SK-N-SH treated with all-trans-retinoic acid at 6 μM for 48 hours (cell line): Measurements from ENCODE around the gene GPSM1.

Source experiments
- ATAC-seq: fragments of 200-7000 bp; cut with Tn5 transposase; 3 replicates; pipeline ENCODE4 v1.9.1; 2020; ENCODE audit warnings: mild to moderate bottlenecking, moderate library complexity
- ARNTL ChIP-seq: fragments of 450-650 bp; formaldehyde crosslinking; IDR thresholded peaks from 2 replicates; pipeline ENCODE4 v1.5.0; 2020; ENCODE audit warnings: low read depth, mild to moderate bottlenecking, moderate library complexity, borderline replicate concordance
- BACH2 ChIP-seq: fragments of 250-450 bp; sonication (Bioruptor Pico); IDR thresholded peaks from 2 replicates; pipeline ENCODE4 v1.9.0; 2021; ENCODE audit warnings: mild to moderate bottlenecking, borderline replicate concordance
- CSDC2 ChIP-seq: fragments of 250-450 bp; sonication (Bioruptor Pico); IDR thresholded peaks from 2 replicates; pipeline ENCODE4 v1.5.0; 2020; ENCODE audit warnings: mild to moderate bottlenecking, moderate library complexity
- ESRRG ChIP-seq: fragments of 250-450 bp; sonication (Bioruptor Pico); IDR thresholded peaks from 2 replicates; pipeline ENCODE4 v1.6.1; 2021; ENCODE audit warnings: mild to moderate bottlenecking
- GLIS3 ChIP-seq: fragments of 250-450 bp; sonication (Bioruptor Pico); IDR thresholded peaks from 2 replicates; pipeline ENCODE4 v1.5.0; 2020; ENCODE audit warnings: mild to moderate bottlenecking, moderate library complexity
- ISL1 ChIP-seq: fragments of 250-450 bp; sonication (Bioruptor Pico); IDR thresholded peaks from 2 replicates; pipeline ENCODE4 v2.1.2; 2022; ENCODE audit warnings: mild to moderate bottlenecking, moderate library complexity
- PPARA ChIP-seq: fragments of 250-450 bp; sonication (Bioruptor Pico); IDR thresholded peaks from 2 replicates; pipeline ENCODE4 v1.5.0; 2020; ENCODE audit warnings: mild to moderate bottlenecking, borderline replicate concordance
- RARB ChIP-seq: fragments of 250-450 bp; sonication (Bioruptor Pico); IDR thresholded peaks from 2 replicates; pipeline ENCODE4 v1.8.0; 2021; ENCODE audit warnings: mild to moderate bottlenecking, moderate library complexity
- SNAI2 ChIP-seq: fragments of 250-450 bp; sonication (Bioruptor Pico); IDR thresholded peaks from 2 replicates; pipeline ENCODE4 v1.5.0; 2020; ENCODE audit warnings: mild to moderate bottlenecking, moderate library complexity
- TCF4 ChIP-seq: fragments of 250-450 bp; sonication (Bioruptor Pico); IDR thresholded peaks from 2 replicates; pipeline ENCODE4 v1.8.0; 2021; ENCODE audit warnings: mild to moderate bottlenecking, moderate library complexity, borderline replicate concordance
- TOX ChIP-seq: fragments of 250-450 bp; sonication (Bioruptor Pico); IDR thresholded peaks from 2 replicates; pipeline ENCODE4 v1.8.0; 2021; ENCODE audit warnings: mild to moderate bottlenecking, moderate library complexity, borderline replicate concordance
- ZC3H10 ChIP-seq: fragments of 250-450 bp; sonication (Bioruptor Pico); IDR thresholded peaks from 2 replicates; pipeline ENCODE4 v1.5.1; 2021; ENCODE audit warnings: mild to moderate bottlenecking, moderate library complexity
- ZFP3 ChIP-seq: fragments of 250-450 bp; sonication (Bioruptor Pico); IDR thresholded peaks from 2 replicates; pipeline ENCODE4 v1.5.0; 2020; ENCODE audit warnings: mild to moderate bottlenecking, moderate library complexity
- ZFP30 ChIP-seq: fragments of 450-650 bp; formaldehyde crosslinking; IDR thresholded peaks from 2 replicates; pipeline ENCODE4 v1.5.0; 2022; ENCODE audit warnings: mild to moderate bottlenecking, moderate library complexity
- TF ChIP-seq, protein P1 (sequence below): fragments of 250-450 bp; sonication (Bioruptor Pico); IDR thresholded peaks from 2 replicates; pipeline ENCODE4 v1.8.0; 2021; ENCODE audit warnings: low read depth, mild to moderate bottlenecking, moderate library complexity, borderline replicate concordance
- TF ChIP-seq, protein P2 (sequence below): fragments of 250-450 bp; sonication (Bioruptor Pico); IDR thresholded peaks from 2 replicates; pipeline ENCODE4 v1.5.1; 2021; ENCODE audit warnings: mild to moderate bottlenecking, moderate library complexity
- TF ChIP-seq, protein P3 (sequence below): fragments of 250-450 bp; sonication (Bioruptor Pico); IDR thresholded peaks from 2 replicates; pipeline ENCODE4 v1.8.0; 2020; ENCODE audit warnings: mild to moderate bottlenecking, moderate library complexity, borderline replicate concordance

GPSM1 gene

DNA sequence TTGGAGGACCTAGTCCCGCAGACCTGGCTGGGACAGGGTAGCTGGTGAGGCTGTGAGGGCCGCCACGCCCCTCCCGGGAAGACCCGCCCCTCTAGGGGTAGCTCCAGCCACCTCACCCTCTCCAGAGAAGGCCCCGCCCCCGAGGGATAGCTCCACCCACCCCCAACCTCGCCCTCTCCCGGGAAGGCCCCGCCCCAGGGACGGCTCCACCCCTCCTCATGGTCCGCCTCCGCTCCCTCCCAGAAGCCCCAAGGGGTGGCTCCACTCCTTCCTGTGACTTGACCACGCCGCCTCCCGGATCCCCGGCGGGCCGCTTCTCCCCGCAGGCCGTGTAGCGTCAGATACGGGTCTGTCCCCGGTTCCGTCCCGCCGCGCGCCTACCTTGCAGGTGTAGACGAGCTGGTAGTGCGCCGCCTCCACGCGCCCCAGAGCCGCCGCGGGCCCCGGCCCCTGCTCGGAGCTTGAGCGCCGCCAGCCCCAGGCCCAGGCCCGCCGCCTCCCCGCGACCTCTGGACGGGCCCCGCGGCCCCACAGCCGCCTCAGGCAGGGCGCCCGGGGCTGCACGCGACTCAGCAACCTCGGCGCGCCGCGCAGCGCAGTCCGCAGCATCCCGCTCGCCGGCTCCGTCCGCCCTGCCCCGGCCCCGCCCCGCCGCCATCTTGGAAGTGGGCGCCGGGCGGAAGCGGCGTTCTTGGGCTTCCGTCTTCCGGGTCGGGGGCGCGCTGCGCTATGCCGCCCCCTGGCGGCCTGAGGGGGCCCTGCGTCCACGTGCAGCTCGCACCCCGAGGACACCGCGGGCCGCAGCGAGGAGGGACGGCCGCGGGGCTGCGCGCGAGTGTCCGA lies 36.0 kb downstream of the GPSM1 start, which contains the start of gene DNLZ (continued):
- TF ChIP-seq, protein P1, sequence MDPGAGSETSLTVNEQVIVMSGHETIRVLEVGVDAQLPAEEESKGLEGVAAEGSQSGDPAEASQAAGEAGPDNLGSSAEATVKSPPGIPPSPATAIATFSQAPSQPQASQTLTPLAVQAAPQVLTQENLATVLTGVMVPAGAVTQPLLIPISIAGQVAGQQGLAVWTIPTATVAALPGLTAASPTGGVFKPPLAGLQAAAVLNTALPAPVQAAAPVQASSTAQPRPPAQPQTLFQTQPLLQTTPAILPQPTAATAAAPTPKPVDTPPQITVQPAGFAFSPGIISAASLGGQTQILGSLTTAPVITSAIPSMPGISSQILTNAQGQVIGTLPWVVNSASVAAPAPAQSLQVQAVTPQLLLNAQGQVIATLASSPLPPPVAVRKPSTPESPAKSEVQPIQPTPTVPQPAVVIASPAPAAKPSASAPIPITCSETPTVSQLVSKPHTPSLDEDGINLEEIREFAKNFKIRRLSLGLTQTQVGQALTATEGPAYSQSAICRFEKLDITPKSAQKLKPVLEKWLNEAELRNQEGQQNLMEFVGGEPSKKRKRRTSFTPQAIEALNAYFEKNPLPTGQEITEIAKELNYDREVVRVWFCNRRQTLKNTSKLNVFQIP (CRISPR knock-in tag) = peak; percentile 73; the same call in 1 of the 2 replicates

DNA sequence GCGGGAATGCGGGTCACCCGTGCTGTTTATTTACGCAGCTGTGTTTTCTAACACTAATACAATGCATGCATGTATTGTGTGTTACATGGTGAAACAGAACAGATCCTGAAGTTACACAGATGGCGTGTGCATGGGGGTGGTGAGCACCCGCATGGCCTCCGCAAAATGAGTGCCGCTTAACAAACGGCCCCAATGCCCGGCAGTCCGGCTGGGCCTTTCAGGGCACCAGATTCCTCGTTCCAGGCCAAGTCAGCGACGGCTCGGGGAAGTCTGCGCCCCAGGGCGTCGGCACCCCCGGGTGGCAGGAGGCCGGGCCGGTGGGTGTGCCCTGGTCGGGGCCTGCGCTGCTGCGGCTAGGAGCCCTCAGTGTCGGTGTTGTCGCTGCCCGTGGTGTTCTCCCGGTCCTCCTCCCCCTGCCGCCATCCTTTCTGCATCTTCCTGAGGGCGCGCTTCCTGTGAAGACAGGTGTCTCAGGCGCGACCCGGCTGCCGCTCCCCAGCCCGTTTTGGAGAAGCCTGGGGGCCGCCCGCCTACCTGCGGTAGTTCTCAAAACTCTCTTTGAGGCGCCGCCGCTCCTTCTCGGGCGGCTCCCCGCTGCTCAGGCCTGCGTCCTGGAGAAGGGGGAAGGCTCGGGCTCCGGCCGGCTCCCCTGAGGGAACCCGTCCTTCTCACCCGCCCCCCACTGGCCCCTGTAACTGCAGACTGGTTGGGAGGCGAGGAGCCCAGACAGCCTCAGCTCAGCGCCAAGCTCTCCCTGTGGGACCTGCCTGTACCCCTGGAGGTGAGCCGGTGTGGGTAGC lies 36.8 kb downstream of the GPSM1 start:
- no peak for ATAC-seq

DNA sequence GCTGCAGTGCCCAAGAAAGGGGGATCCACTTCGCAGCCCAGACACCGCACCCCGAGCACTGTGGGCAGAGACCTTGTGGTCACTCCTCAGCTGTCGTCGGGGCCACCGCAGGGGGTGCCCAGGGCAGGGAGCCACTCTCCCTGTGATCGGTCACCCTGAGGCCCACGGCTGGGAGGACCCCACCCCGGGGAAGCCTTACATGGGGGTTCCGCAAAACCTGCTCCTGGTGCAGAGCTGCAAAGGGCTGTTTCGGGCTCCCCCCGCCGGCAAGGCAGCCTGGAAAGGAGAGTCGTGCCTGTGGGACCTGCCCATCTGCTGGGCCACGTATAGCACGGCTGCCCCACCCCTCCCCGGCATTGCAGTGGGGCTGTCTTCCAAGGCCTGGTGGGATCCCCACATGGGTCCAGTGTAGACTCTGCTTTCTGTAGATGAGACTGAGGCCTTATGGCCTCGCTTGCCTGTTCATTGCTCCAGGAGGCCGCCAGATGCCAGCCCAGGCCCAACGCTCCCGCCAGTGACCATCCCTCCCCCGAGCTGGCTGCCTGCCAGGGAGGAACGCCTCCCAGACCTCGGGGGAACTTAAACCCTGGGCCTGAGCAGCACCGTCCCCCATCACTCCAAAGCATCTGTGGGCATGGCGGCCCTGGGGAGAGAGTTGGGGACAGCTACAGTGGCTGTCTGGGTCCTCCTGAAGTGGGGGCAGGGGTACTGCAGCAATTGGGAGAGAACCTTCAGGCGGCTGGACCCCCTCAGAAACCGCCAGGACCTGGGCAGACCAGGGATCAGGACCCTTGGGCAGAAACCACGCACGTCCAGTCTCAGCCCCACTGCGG lies 37.8 kb downstream of the GPSM1 start:
- TF ChIP-seq CSDC2 (CRISPR knock-in tag) (no peak), TCF4 (CRISPR knock-in tag) (peak; percentile 52; the same call in 1 of the 2 replicates)

More for the DNA sequence above, 36.8 kb downstream of the GPSM1 start:
- TF ChIP-seq RARB (CRISPR knock-in tag) (no peak), TCF4 (CRISPR knock-in tag) (no peak), TOX (no peak), ESRRG (CRISPR knock-in tag) (no peak), ISL1 (CRISPR knock-in tag) (no peak), ARNTL (CRISPR knock-in tag) (no peak), PPARA (CRISPR knock-in tag) (no peak), SNAI2 (no peak), GLIS3 (CRISPR knock-in tag) (no peak), ZFP30 (CRISPR knock-in tag) (no peak)
- TF ChIP-seq, protein P2, sequence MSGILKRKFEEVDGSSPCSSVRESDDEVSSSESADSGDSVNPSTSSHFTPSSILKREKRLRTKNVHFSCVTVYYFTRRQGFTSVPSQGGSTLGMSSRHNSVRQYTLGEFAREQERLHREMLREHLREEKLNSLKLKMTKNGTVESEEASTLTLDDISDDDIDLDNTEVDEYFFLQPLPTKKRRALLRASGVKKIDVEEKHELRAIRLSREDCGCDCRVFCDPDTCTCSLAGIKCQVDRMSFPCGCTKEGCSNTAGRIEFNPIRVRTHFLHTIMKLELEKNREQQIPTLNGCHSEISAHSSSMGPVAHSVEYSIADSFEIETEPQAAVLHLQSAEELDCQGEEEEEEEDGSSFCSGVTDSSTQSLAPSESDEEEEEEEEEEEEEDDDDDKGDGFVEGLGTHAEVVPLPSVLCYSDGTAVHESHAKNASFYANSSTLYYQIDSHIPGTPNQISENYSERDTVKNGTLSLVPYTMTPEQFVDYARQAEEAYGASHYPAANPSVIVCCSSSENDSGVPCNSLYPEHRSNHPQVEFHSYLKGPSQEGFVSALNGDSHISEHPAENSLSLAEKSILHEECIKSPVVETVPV (CRISPR knock-in tag) = no peak
- TF ChIP-seq, protein P3, sequence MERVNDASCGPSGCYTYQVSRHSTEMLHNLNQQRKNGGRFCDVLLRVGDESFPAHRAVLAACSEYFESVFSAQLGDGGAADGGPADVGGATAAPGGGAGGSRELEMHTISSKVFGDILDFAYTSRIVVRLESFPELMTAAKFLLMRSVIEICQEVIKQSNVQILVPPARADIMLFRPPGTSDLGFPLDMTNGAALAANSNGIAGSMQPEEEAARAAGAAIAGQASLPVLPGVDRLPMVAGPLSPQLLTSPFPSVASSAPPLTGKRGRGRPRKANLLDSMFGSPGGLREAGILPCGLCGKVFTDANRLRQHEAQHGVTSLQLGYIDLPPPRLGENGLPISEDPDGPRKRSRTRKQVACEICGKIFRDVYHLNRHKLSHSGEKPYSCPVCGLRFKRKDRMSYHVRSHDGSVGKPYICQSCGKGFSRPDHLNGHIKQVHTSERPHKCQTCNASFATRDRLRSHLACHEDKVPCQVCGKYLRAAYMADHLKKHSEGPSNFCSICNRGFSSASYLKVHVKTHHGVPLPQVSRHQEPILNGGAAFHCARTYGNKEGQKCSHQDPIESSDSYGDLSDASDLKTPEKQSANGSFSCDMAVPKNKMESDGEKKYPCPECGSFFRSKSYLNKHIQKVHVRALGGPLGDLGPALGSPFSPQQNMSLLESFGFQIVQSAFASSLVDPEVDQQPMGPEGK (CRISPR knock-in tag) = no peak

DNA sequence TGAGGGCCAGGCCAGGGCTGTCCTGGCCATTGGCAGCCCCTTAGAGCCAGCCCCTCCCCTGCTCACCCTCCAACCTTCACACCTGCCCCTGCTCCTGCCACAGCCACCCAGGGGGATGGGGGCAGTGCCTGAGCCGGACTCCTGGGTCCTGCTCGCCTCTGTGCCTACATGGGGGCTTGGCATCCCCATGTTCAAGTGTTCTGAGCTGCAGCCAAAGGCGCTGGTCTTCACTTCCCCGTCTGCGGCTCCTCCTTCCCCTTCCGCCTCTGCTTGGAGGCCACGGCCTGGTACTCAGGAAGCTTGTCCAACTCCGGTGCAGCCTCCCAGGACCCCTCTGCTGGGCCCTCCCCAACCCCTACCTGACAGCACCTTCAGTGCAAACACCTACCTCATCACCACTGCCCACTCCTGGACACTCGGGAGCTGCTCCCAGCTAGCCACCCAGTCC lies 38.5 kb downstream of the GPSM1 start:
- TF ChIP-seq ESRRG (CRISPR knock-in tag) = no peak
- TF ChIP-seq ZFP30 (CRISPR knock-in tag) = no peak
- no peak for TF ChIP-seq BACH2 (CRISPR knock-in tag)
- no peak for TF ChIP-seq CSDC2 (CRISPR knock-in tag)
- TF ChIP-seq GLIS3 (CRISPR knock-in tag) = no peak
- TF ChIP-seq ZFP3 = no peak
- no peak for TF ChIP-seq TCF4 (CRISPR knock-in tag)
- TF ChIP-seq, protein P2 (CRISPR knock-in tag) = no peak
- TF ChIP-seq, protein P1 (CRISPR knock-in tag) = no peak
- no peak for TF ChIP-seq ZC3H10 (CRISPR knock-in tag)
- no peak for TF ChIP-seq TOX
- TF ChIP-seq, all 23 proteins: peak for 0
- ATAC-seq = no peak

More for the DNA sequence above, 37.8 kb downstream of the GPSM1 start:
- ATAC-seq = no peak
